Panc1 (cell line): ENCODE measurements around the gene GRID2IP. TPM values are rescaled to one million over a fixed set of nuclear protein-coding genes. Genes with fewer than 3 reads are reported as not detected.
A peak's percentile ranks its signal among the peaks of the same experiment; 100 is the strongest.

Source experiments
- ATAC-seq: fragments of 200-7000 bp; cut with Tn5 transposase; 2 replicates; pipeline ENCODE4 v1.9.1; 2020; ENCODE audit warnings: mild to moderate bottlenecking, moderate library complexity
- BruUV-seq: library from RNA; stranded (reverse); fragments of 400-500 nt; replicated peaks from 2 replicates; lab custom pipeline; 2021; lab: Mats Ljungman, UMichigan
- CTCF ChIA-PET: fragments of 300-600 bp; sonication (Branson Sonifier 250); formaldehyde crosslinking; loops from one replicate; lab custom pipeline; 2022; ENCODE audit warnings: antibody characterized with exemption; lab: Charles Lee
- POLR2A ChIA-PET: fragments of 300-600 bp; sonication (Branson Sonifier 250); formaldehyde crosslinking; loops from one replicate; lab custom pipeline; 2022; ENCODE audit warnings: antibody characterized with exemption; lab: Charles Lee
- DNase-seq: peaks from one replicate; pipeline ENCODE4 v3.0.0-alpha.2; 2010; ENCODE audit warnings: low read depth, low spot score
- H3K27ac ChIP-seq: 2 replicates; pipeline ENCODE4 v1.5.1; 2011; ENCODE audit warnings: mild to moderate bottlenecking, low read length, inconsistent platforms
- H3K27me3 ChIP-seq: fragments of 200-500 bp; sonication (Bioruptor generic); 2 replicates; pipeline ENCODE4 v1.6.0; 2014; ENCODE audit warnings: low read length, inconsistent platforms; ENCODE audit not compliant: control insufficient read depth, insufficient read depth
- H3K36me3 ChIP-seq: fragments of 200-500 bp; sonication (Bioruptor generic); 2 replicates; pipeline ENCODE4 v1.5.1; 2014; ENCODE audit warnings: inconsistent platforms, mild to moderate bottlenecking, low read length, moderate library complexity; ENCODE audit not compliant: control insufficient read depth, insufficient read depth
- H3K4me1 ChIP-seq: 2 replicates; pipeline ENCODE4 v1.5.1; 2011; ENCODE audit warnings: inconsistent platforms, mild to moderate bottlenecking, low read length, moderate library complexity; ENCODE audit not compliant: control insufficient read depth, insufficient read depth
- H3K4me3 ChIP-seq, 2 experiments: 2 replicates each; pipeline ENCODE4 v1.5.1; 2011 to 2012; ENCODE audit warnings: low read depth in 2 of 2, low read length in 2 of 2, mild to moderate bottlenecking in 2 of 2, inconsistent platforms in 1 of 2, moderate library complexity in 1 of 2
- H3K9me3 ChIP-seq: fragments of 200-500 bp; sonication (Bioruptor generic); 2 replicates; pipeline ENCODE4 v1.5.1; 2014; ENCODE audit warnings: low read depth, mild to moderate bottlenecking, inconsistent platforms, low read length, moderate library complexity; ENCODE audit not compliant: control insufficient read depth, insufficient read depth
- POLR2AphosphoS5 ChIP-seq: IDR thresholded peaks from 2 replicates; pipeline ENCODE4 v1.6.1; 2012; ENCODE audit warnings: mild to moderate bottlenecking, low read depth, low read length, moderate library complexity
- SIN3A ChIP-seq: IDR thresholded peaks from 2 replicates; pipeline ENCODE4 v1.6.1; 2012; ENCODE audit warnings: low read depth, mild to moderate bottlenecking, low read length, moderate library complexity, borderline replicate concordance; ENCODE audit not compliant: insufficient read depth
- TCF7L2 ChIP-seq: IDR thresholded peaks from 2 replicates; pipeline ENCODE4 v1.6.1; 2011; ENCODE audit warnings: mild to moderate bottlenecking, low read depth, low read length, inconsistent platforms
- in situ Hi-C: cut with HindIII; loops from 2 replicates; pipeline ENCODE4 v1.10.0; 2016; ENCODE audit warnings: low sequenced_read_pairs, low pct_unique_long_range_greater_than_20kb
- intact Hi-C: fragments of 100-400 bp; cut with micrococcal nuclease; formaldehyde crosslinking; loops from one replicate; pipeline ENCODE4 v1.10.0; 2022; ENCODE audit not compliant: unreplicated experiment
- total RNA-seq: library from RNA; stranded (reverse); gene quantifications from one replicate; pipeline ENCODE4 v1.2.1, GENCODE V29; 2021; ENCODE audit not compliant: unreplicated experiment
- TF ChIP-seq, protein P1 (sequence below), 2 experiments: IDR thresholded peaks; 2 replicates each; pipeline ENCODE4 v1.6.1; 2011 to 2012; ENCODE audit warnings: low read depth in 2 of 2, control low read depth in 1 of 2, low read length in 1 of 2, mild to moderate bottlenecking in 1 of 2, moderate library complexity in 1 of 2; ENCODE audit not compliant: insufficient read depth in 1 of 2
- TF ChIP-seq, protein P2 (sequence below): fragments of 450-650 bp; IDR thresholded peaks from 2 replicates; pipeline ENCODE4 v1.5.1; 2017; ENCODE audit warnings: mild to moderate bottlenecking

GRID2IP gene
- total RNA-seq, 1 experiment from 2014 or later = 0.13 TPM

DNA sequence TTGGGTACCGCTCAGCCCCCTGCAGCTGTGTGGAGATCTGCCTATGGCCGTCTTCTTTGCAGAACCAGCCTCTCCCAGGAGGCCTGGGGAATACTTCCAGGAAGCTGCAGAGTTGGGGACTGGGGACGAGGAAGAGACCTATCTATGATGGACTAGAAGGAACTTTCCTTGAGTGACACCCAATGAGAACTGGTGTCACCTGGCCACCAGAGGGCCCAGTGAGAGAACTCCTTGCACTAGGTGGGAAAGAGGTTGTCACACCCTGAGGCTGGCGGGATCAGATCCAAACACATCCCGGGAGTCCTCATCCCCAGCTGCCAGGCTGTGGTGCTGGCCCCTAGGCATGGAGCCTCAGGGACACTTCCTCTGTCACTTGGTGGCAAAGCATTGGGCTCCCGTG is 4.9 kb upstream of the GRID2IP start:
- BruUV-seq = no TSS peak
- Histone ChIP-seq H3K27ac (no peak overlapping the region), H3K27me3 (no peaks in the 10 kb centered on the region), H3K9me3 (no peaks in the 10 kb centered on the region), H3K4me1 (no peaks in the 10 kb centered on the region), H3K36me3 (no peaks in the 10 kb centered on the region), H3K4me3 (no peak overlapping the region)
- peak; percentile 37; the same call in 1 of the 2 replicates for ATAC-seq
- DNase-seq = no peak
- in situ Hi-C loops (no loop called here), intact Hi-C loops (no loop called here)
- ChIA-PET POLR2A (no interaction called here), CTCF (no interaction called here)
- TF ChIP-seq SIN3A (no peak), POLR2AphosphoS5 (no peak)

DNA sequence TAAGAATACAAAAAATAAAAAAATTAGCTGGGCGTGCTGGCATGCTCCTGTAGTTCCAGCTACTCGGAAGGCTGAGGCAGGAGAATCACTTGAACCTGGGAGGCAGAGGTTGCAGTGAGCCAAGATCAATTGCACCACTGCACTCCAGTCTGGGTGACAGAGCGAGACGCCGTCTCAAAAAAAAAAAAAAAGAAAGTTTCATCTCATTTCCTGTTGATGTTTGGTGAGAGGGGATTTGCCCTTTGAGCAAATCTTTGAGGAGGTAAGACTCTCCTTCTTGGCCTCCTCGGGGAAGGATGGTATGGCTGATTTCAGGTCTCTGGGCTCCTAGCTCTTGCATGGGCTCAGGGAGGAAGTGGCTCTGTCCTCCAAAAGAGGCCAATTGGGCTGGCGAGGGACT is 3.6 kb upstream of the GRID2IP start:
- intact Hi-C loops (no loop called here), in situ Hi-C loops (no loop called here)
- no peaks in the 10 kb centered on the region for H3K9me3 ChIP-seq
- no peaks in the 10 kb centered on the region for H3K27me3 ChIP-seq
- BruUV-seq = no TSS peak
- TF ChIP-seq SIN3A = no peak
- TF ChIP-seq, protein P1, sequence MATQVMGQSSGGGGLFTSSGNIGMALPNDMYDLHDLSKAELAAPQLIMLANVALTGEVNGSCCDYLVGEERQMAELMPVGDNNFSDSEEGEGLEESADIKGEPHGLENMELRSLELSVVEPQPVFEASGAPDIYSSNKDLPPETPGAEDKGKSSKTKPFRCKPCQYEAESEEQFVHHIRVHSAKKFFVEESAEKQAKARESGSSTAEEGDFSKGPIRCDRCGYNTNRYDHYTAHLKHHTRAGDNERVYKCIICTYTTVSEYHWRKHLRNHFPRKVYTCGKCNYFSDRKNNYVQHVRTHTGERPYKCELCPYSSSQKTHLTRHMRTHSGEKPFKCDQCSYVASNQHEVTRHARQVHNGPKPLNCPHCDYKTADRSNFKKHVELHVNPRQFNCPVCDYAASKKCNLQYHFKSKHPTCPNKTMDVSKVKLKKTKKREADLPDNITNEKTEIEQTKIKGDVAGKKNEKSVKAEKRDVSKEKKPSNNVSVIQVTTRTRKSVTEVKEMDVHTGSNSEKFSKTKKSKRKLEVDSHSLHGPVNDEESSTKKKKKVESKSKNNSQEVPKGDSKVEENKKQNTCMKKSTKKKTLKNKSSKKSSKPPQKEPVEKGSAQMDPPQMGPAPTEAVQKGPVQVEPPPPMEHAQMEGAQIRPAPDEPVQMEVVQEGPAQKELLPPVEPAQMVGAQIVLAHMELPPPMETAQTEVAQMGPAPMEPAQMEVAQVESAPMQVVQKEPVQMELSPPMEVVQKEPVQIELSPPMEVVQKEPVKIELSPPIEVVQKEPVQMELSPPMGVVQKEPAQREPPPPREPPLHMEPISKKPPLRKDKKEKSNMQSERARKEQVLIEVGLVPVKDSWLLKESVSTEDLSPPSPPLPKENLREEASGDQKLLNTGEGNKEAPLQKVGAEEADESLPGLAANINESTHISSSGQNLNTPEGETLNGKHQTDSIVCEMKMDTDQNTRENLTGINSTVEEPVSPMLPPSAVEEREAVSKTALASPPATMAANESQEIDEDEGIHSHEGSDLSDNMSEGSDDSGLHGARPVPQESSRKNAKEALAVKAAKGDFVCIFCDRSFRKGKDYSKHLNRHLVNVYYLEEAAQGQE (IDR thresholded peaks at IDR 0.05; ENCODE audit: insufficient read depth in 1 of 2, low read depth in 2 of 2, low read length in 1 of 2) = no peak
- TF ChIP-seq, protein P2, sequence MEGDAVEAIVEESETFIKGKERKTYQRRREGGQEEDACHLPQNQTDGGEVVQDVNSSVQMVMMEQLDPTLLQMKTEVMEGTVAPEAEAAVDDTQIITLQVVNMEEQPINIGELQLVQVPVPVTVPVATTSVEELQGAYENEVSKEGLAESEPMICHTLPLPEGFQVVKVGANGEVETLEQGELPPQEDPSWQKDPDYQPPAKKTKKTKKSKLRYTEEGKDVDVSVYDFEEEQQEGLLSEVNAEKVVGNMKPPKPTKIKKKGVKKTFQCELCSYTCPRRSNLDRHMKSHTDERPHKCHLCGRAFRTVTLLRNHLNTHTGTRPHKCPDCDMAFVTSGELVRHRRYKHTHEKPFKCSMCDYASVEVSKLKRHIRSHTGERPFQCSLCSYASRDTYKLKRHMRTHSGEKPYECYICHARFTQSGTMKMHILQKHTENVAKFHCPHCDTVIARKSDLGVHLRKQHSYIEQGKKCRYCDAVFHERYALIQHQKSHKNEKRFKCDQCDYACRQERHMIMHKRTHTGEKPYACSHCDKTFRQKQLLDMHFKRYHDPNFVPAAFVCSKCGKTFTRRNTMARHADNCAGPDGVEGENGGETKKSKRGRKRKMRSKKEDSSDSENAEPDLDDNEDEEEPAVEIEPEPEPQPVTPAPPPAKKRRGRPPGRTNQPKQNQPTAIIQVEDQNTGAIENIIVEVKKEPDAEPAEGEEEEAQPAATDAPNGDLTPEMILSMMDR = no peak
- no peak for TF ChIP-seq TCF7L2
- TF ChIP-seq POLR2AphosphoS5 = no peak
- no peaks in the 10 kb centered on the region for H3K4me1 ChIP-seq
- H3K4me3 ChIP-seq = no peak overlapping the region
- no peak overlapping the region for H3K27ac ChIP-seq
- H3K36me3 ChIP-seq = no peaks in the 10 kb centered on the region
- ChIA-PET CTCF (interaction anchor here (0.7 kb wide), 1 partner anchor 22 kb away, joined by 4 read pairs; no protein-coding TSS in a partner anchor), POLR2A (interaction anchor here (0.5 kb wide), 1 partner anchor 131 kb away, joined by 3 read pairs; no protein-coding TSS in a partner anchor)
- DNase-seq = no peak
- ATAC-seq = no peak

DNA sequence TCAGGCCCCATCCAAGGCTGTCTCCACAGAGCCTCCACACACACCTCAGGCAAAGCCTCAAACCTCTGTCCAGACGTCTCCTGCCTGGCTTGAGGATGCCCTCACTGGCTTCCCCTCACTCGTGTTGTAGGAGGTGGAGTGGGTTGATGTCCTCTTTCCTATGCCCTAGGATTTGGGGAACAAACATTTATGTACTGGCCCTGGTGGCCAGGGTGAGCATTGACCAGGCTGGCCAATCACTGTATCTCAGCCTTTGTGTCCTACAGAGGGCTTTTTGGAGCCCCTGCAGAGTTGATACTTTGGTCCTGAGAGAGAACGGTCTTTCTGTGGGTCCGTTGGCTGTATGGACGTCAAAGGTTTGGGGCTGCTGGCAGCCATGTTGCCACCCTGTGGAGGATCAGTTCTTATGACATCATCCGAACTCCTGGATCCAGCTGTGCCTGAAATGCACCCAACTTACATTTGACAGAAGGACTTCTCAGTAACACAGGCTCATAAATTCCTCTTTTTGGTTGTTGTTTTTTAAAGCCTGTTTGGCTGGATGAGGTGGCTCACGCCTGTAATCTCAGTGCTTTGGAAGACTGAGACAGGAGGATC is 2.3 kb upstream of the GRID2IP start:
- ATAC-seq (peak; percentile 49; the same call in 1 of the 2 replicates), DNase-seq (no peak)
- Histone ChIP-seq H3K36me3 (no peaks in the 10 kb centered on the region), H3K4me1 (no peaks in the 10 kb centered on the region), H3K27ac (no peak overlapping the region), H3K27me3 (no peaks in the 10 kb centered on the region), H3K9me3 (no peaks in the 10 kb centered on the region), H3K4me3 (no peak overlapping the region)
- ChIA-PET CTCF (interaction anchor here (0.8 kb wide), 1 partner anchor 37 kb away, joined by 3 read pairs; no protein-coding TSS in a partner anchor), POLR2A (no interaction called here)
- in situ Hi-C loops (no loop called here), intact Hi-C loops (no loop called here)
- no TSS peak for BruUV-seq
- TF ChIP-seq SIN3A = no peak
- TF ChIP-seq, protein P1 (IDR thresholded peaks at IDR 0.05; ENCODE audit: insufficient read depth in 1 of 2, low read depth in 2 of 2, low read length in 1 of 2) = no peak
- TF ChIP-seq TCF7L2 = no peak
- TF ChIP-seq, protein P2 = no peak
- no peak for TF ChIP-seq POLR2AphosphoS5
